Anterior cingulate cortex (tissue), 58 donors: Measurements from ENCODE around the gene ANTXR2.
"Not testable (repeated sequence)": the region's sequence is repeated elsewhere in the genome, so short reads cannot be mapped to it uniquely, and the experiment has no call there.

ENCODE experiments used
- DNase-seq, 58 donors: peaks; one replicate each; lab custom pipeline; 2025; lab: John Stamatoyannopoulos, UW

The ANTXR2 gene

GRCh38 chr4:80029364-80029763 is 43.7 kb downstream of the ANTXR2 start:
- no peak for DNase-seq

- DNase-seq: no peak
These were observed 45.4 kb downstream of the ANTXR2 start for GRCh38 chr4:80027611-80028010.

GRCh38 chr4:80026100-80026499 is 46.9 kb downstream of the ANTXR2 start:
- no peak for DNase-seq

DNA sequence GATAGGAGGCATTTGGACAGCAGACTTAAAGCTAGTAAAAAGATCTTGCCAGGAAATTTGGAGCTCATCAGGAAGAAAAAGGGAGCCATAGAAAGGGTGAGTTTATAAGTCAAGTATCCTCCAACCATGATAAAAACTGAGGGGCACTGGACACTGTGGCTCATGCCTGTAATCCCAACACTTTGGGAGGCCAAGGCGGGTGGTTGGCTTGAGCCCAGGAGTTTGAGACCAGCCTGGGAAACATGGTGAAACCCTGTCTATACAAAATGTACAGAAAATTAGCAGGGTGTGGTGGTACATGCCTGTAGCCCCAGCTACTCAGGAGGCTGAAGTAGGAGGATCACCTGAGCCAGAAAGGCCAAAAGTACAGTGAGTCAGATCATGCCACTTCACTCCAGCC is 48.7 kb downstream of the ANTXR2 start:
- no peak for DNase-seq

DNA sequence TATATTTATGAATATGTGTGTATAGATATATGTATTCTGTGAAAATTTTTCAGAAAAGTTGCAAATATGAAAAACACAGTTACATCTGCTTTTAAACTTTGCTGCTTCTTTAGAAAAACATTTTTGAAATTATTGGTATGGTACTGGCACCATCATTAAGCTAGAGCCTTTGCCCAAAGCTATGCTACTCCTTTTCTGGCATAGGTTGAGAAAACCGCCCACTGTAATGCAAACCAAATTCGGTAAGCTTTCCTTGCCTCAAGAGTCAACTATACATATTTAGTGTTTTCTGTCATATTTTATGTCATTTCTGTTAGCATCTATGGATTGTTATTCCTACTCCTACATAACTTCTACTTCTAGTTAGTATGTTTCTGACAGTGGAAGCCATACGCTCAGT is 50.7 kb downstream of the ANTXR2 start:
- DNase-seq: no peak

- DNase-seq: no peak
These were observed 55.7 kb downstream of the ANTXR2 start for GRCh38 chr4:80017125-80017854.

GRCh38 chr4:80016506-80016905 is 56.5 kb downstream of the ANTXR2 start:
- no peak for DNase-seq

DNA sequence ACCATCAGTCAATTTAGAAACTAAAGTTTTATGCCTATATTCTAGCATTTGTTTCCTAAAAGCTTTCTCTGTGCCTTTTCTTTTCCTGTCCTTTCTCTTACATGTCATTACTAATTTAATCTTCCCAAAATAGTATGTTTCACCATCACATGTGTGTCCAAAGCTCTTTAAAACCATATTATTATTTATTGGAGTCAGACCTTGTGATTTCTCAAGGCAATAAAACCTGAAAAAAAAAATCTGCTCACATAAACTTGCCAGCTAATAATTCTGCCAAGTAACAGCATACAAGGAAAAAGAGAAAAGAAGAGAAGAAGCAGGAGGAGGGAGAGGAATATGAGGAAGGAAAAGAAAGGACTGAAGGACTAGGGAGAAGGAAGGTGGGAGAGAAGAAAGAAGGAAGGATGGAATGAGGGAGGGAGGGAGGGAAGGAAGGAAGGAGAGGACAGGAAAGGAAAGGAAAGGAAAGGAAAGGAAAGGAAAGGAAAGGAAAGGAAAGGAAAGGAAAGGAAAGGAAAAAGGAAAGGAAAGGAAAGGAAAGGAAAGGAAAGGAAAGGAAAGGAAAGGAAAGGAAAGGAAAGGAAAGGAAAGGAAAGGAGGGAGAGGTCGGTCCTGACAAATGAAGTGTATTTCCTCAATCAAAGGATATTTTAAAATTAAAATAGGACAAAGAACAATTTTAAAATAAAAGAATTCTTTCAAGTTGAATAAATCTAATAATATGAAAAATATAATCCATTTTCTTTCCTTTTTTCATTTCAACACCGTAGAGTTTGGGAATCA is 57.4 kb downstream of the ANTXR2 start:
- no peak for DNase-seq

- DNase-seq: no peak
These were observed 58.5 kb downstream of the ANTXR2 start for GRCh38 chr4:80014531-80014930.

- DNase-seq: no peak
These were observed 60.7 kb downstream of the ANTXR2 start for GRCh38 chr4:80012291-80012690.

DNA sequence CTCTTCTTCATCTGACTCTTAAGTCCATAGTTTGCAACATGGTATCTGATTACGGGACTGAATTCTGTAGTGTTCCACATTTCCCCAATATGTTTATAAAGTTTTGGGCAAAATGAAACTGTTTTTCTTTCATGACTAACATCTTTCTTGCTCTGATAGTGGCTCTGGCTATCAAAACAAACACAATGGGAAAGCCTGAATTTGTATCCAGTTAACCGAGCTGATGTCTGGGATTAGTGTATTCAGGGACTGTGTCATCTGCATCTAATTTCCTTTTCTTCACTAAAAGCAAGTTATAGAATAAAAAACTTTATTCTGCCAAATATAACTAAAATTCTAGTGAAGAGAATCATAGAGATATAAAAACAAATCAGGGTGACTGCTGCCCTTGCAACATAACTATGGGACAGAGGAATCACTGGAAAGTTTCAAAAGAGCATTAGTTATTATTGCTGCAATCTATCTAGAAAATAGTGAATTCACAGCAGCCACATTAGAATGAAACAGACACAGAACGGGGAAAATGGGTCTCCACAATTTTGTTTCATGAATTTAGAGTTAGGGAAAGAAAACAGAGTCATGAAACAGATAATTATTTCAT is 61.3 kb downstream of the ANTXR2 start:
- DNase-seq: no peak

- no peak for DNase-seq
These were observed 62.7 kb downstream of the ANTXR2 start for GRCh38 chr4:80010316-80010715.

DNA sequence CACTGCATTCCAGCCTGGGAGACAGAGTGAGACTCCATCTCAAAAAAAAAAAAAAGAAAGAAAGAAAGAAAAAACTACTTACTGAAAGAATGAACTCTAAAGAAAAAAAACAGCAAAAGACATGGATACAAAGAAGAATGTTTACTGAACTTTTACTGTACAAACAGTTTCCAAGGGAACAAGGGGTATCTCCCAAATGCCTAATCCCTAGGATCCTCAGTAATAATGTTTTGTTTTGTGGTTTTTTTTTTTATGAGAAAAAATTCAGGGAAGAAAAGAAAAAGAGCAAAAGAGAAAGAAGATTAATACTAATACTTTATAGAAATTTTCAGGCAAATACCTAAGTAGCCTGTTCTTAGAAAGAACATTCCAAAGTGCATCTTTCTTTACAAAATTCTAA is 63.2 kb downstream of the ANTXR2 start:
- no peak for DNase-seq

DNA sequence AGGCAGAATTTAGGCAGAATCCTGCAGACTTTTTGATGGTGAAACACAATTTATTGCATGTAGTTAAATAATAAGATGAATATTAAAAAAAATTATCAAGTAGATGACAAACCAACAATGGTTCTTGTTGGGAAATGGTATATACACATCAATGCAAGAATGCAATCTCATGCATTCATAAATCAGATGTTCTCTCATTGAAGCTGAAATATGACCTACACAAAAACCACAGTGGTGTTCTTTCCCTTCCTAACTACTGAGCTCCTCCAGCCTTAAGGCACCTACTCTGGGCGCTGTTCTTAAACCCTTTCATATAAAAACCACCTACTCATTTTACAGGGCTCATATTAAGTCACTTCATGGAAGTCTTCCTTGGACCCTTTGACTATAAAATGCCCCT is 64.1 kb downstream of the ANTXR2 start:
- no peak for DNase-seq

- no peak for DNase-seq
These were observed 64.7 kb downstream of the ANTXR2 start for GRCh38 chr4:80008351-80008750.

GRCh38 chr4:80007745-80008149 is 65.3 kb downstream of the ANTXR2 start:
- DNase-seq: no peak

DNA sequence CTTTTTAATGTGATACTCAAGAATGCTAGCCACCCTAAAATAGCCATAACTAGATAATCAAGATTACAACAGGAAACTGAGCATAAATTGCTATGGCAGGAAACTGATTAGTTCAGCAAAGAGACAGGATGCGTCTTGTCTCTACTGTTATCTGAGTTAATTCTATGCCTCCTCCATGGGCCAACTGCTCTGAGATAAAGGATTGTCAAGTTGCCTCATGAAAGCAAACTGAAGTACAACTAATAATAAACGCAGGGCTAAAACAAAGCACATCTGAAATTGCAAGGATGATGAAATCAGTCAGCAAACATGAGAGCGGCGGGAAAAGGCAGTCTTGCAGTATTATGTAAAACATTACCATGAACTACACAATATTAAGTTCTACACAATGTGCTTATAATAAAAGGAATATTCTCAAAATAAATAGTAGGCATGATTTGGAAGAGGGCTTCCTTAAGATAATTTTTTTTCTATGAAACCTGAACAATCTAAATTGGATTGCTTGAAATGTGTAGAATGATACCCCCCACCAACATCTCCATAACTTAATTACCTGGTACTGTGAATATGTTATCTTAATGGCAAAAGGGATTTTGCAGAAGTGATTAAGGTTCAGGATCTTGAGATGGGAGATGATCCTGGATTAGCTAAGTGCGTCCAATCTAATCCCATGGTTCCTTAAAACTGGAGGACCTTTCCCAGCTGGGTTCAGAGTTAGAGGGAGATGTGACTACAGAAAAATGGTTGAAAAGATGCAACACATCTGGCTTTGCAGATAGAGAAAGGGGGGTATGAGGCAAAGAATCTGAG is 65.9 kb downstream of the ANTXR2 start:
- DNase-seq: no peak

GRCh38 chr4:80005863-80006262 is 67.2 kb downstream of the ANTXR2 start:
- DNase-seq: no peak

- no peak for DNase-seq
These were observed 68.7 kb downstream of the ANTXR2 start for GRCh38 chr4:80004319-80004718.

- not testable (repeated sequence) for DNase-seq
These were observed 70.5 kb downstream of the ANTXR2 start for GRCh38 chr4:80002559-80002958.

DNA sequence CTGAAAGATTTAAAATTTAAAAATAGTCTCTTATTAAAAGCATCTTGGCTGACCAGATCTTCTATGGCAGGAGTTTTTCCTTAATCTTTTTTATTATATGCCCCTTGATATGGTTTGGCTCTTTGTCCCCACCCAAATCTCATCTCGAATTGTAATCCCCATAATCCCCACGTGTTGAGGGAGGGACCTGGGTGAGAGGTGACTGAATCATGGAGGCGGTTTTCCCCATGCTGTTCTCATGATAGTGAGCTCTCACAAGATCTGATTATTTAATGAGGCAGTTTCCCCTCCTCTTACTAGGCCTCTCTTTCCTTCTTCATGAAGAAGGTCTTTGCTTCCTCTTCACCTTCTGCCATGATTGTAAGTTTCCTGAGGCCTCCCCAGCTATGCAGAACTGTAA is 74.0 kb downstream of the ANTXR2 start:
- DNase-seq: not testable (repeated sequence)
